Mesendoderm (in vitro differentiated cells): ENCODE measurements around the gene LINGO3.

Experiments
- DNase-seq: peaks from one replicate; pipeline ENCODE4 v3.0.0; 2013
- H2AK5ac ChIP-seq: 2 replicates; pipeline ENCODE4 v1.6.1; 2013; ENCODE audit warnings: low read length, inconsistent platforms
- H2BK120ac ChIP-seq: 2 replicates; pipeline ENCODE4 v1.6.1; 2013; ENCODE audit warnings: low read depth, mild to moderate bottlenecking, low read length, moderate library complexity, mixed read lengths
- H2BK15ac ChIP-seq: replicated peaks from 2 replicates; pipeline ENCODE4 v1.6.1; 2013; ENCODE audit warnings: low read depth, mild to moderate bottlenecking, moderate library complexity
- H2BK5ac ChIP-seq: 2 replicates; pipeline ENCODE4 v1.6.1; 2013; ENCODE audit warnings: low read length, inconsistent platforms
- H3K18ac ChIP-seq: 2 replicates; pipeline ENCODE4 v1.6.1; 2013; ENCODE audit warnings: mild to moderate bottlenecking, low read length, mixed read lengths
- H3K23ac ChIP-seq: one replicate; pipeline ENCODE4 v1.6.1; 2013; ENCODE audit warnings: low read length
- H3K27ac ChIP-seq: 2 replicates; pipeline ENCODE4 v1.5.1; 2013; ENCODE audit warnings: low read depth, mild to moderate bottlenecking, inconsistent platforms, low read length, moderate library complexity
- H3K27me3 ChIP-seq: 2 replicates; pipeline ENCODE4 v1.6.1; 2013; ENCODE audit warnings: low read length, control low read depth, mild to moderate bottlenecking, inconsistent platforms; ENCODE audit not compliant: insufficient read depth, poor library complexity
- H3K36me3 ChIP-seq: 2 replicates; pipeline ENCODE4 v1.6.1; 2013; ENCODE audit warnings: low read length, inconsistent platforms; ENCODE audit not compliant: control insufficient read depth, insufficient read depth
- H3K4ac ChIP-seq: one replicate; pipeline ENCODE4 v1.6.1; 2013; ENCODE audit warnings: low read depth, mild to moderate bottlenecking, low read length, moderate library complexity
- H3K4me1 ChIP-seq: 2 replicates; pipeline ENCODE4 v1.6.1; 2013; ENCODE audit warnings: low read depth, low read length, inconsistent platforms; ENCODE audit not compliant: control insufficient read depth
- H3K4me2 ChIP-seq: 2 replicates; pipeline ENCODE4 v1.6.1; 2013; ENCODE audit warnings: low read length
- H3K4me3 ChIP-seq: 2 replicates; pipeline ENCODE4 v1.5.1; 2013; ENCODE audit warnings: mild to moderate bottlenecking, low read length
- H3K56ac ChIP-seq: one replicate; pipeline ENCODE4 v1.6.1; 2013; ENCODE audit warnings: low read length
- H3K79me1 ChIP-seq: 2 replicates; pipeline ENCODE4 v1.6.1; 2013; ENCODE audit warnings: low read length, inconsistent platforms
- H3K79me2 ChIP-seq: 2 replicates; pipeline ENCODE4 v1.6.1; 2013; ENCODE audit warnings: mild to moderate bottlenecking, low read length; ENCODE audit not compliant: control insufficient read depth, insufficient read depth
- H3K9ac ChIP-seq: 2 replicates; pipeline ENCODE4 v1.6.1; 2013; ENCODE audit warnings: low read length, inconsistent platforms
- H4K5ac ChIP-seq: one replicate; pipeline ENCODE4 v1.6.1; 2013; ENCODE audit warnings: low read length
- H4K8ac ChIP-seq: one replicate; pipeline ENCODE4 v1.6.1; 2013; ENCODE audit warnings: low read depth, mild to moderate bottlenecking, control low read depth, low read length, moderate library complexity
- WGBS: extraction: QIAGEN DNeasy Blood & Tissue Kit; methylation state at CpG from one replicate; pipeline ENCODE4 v1.1.7; 2013; ENCODE audit warnings: low lambda C conversion rate, missing lambda C conversion rate; ENCODE audit not compliant: insufficient coverage; ENCODE audit errors: extremely low coverage; 5-methylcytosine and 5-hydroxymethylcytosine counted together

LINGO3 gene

GRCh38 chr19:2275588-2276428 is 32.1 kb downstream of the LINGO3 start:
- no peak for DNase-seq
- H4K5ac ChIP-seq, result no peak overlapping the region
- peaks cover 23% of the 10 kb centered on the region for H3K79me2 ChIP-seq
- H3K79me1 ChIP-seq, result peaks cover 7% of the 10 kb centered on the region
- H4K8ac ChIP-seq, result no peak overlapping the region
- no peak overlapping the region for H3K27ac ChIP-seq
- no peak overlapping the region for H3K56ac ChIP-seq
- no peak overlapping the region for H2AK5ac ChIP-seq
- no peaks in the 10 kb centered on the region for H3K4me1 ChIP-seq
- H3K36me3 ChIP-seq, result peaks cover 5% of the 10 kb centered on the region
- H3K4me3 ChIP-seq, result no peak overlapping the region
- no peak overlapping the region for H3K4me2 ChIP-seq
- no peak overlapping the region for H3K18ac ChIP-seq
- H3K27me3 ChIP-seq, result no peaks in the 10 kb centered on the region
- no CpG with 5 or more reads among the region's 74 CpGs for WGBS
- H2BK15ac ChIP-seq, result no peak overlapping the region
- no peak overlapping the region for H2BK120ac ChIP-seq
- H3K23ac ChIP-seq, result no peak overlapping the region
- H3K9ac ChIP-seq, result no peak overlapping the region
- no peak overlapping the region for H3K4ac ChIP-seq
- H2BK5ac ChIP-seq, result no peak overlapping the region

- Histone ChIP-seq H2AK5ac (no peak overlapping the region), H3K4me3 (no peak overlapping the region)
- DNase-seq, result peak; percentile 89
Measured at GRCh38 chr19:2274931-2275535, 32.9 kb downstream of the LINGO3 start.

GRCh38 chr19:2274185-2274711 is 33.7 kb downstream of the LINGO3 start:
- Histone ChIP-seq H2BK120ac (no peak overlapping the region), H3K18ac (no peak overlapping the region), H3K4me2 (no peak overlapping the region), H3K79me2 (peaks cover 38% of the 10 kb centered on the region), H3K4me1 (no peaks in the 10 kb centered on the region), H3K27ac (no peak overlapping the region), H3K4ac (no peak overlapping the region), H4K8ac (no peak overlapping the region), H3K36me3 (peaks cover 5% of the 10 kb centered on the region), H3K79me1 (peaks cover 7% of the 10 kb centered on the region), H2BK15ac (no peak overlapping the region), H4K5ac (no peak overlapping the region), H3K9ac (peak overlapping the region; percentile 51), H2BK5ac (no peak overlapping the region), H3K27me3 (no peaks in the 10 kb centered on the region), H3K4me3 (no peak overlapping the region), H2AK5ac (no peak overlapping the region), H3K23ac (peak overlapping the region; percentile 15), H3K56ac (peak overlapping the region; percentile 65)
- WGBS, result no CpG with 5 or more reads among the region's 9 CpGs
- DNase-seq, result no peak

More at GRCh38 chr19:2274931-2275535, 32.9 kb downstream of the LINGO3 start:
- Histone ChIP-seq H3K27ac (no peak overlapping the region), H3K9ac (no peak overlapping the region), H4K8ac (no peak overlapping the region), H2BK5ac (no peak overlapping the region), H3K79me1 (peaks cover 7% of the 10 kb centered on the region), H4K5ac (no peak overlapping the region), H3K4ac (no peak overlapping the region), H3K18ac (no peak overlapping the region), H3K36me3 (peaks cover 5% of the 10 kb centered on the region), H3K23ac (no peak overlapping the region), H2BK15ac (no peak overlapping the region), H3K79me2 (peaks cover 31% of the 10 kb centered on the region), H3K4me1 (no peaks in the 10 kb centered on the region), H2BK120ac (no peak overlapping the region), H3K27me3 (no peaks in the 10 kb centered on the region), H3K56ac (peak overlapping the region; percentile 49), H3K4me2 (no peak overlapping the region)
- no CpG with 5 or more reads among the region's 16 CpGs for WGBS

GRCh38 chr19:2273356-2274184 is 34.4 kb downstream of the LINGO3 start:
- Histone ChIP-seq H2BK15ac (no peak overlapping the region), H3K56ac (peak overlapping the region; percentile 76), H3K4me2 (peak overlapping the region; percentile 34), H3K79me2 (peaks cover 38% of the 10 kb centered on the region), H2BK5ac (no peak overlapping the region), H3K4me1 (no peaks in the 10 kb centered on the region), H3K79me1 (peaks cover 7% of the 10 kb centered on the region), H4K5ac (no peak overlapping the region), H3K4me3 (no peak overlapping the region), H3K27me3 (no peaks in the 10 kb centered on the region), H3K18ac (no peak overlapping the region), H2BK120ac (no peak overlapping the region), H3K4ac (no peak overlapping the region), H2AK5ac (no peak overlapping the region), H3K23ac (peak overlapping the region; percentile 15), H3K27ac (peak overlapping the region; percentile 52), H3K9ac (peak overlapping the region; percentile 53), H4K8ac (no peak overlapping the region), H3K36me3 (peaks cover 5% of the 10 kb centered on the region)
- WGBS, result no CpG with 5 or more reads among the region's 45 CpGs
- peak; percentile 96 for DNase-seq

DNA sequence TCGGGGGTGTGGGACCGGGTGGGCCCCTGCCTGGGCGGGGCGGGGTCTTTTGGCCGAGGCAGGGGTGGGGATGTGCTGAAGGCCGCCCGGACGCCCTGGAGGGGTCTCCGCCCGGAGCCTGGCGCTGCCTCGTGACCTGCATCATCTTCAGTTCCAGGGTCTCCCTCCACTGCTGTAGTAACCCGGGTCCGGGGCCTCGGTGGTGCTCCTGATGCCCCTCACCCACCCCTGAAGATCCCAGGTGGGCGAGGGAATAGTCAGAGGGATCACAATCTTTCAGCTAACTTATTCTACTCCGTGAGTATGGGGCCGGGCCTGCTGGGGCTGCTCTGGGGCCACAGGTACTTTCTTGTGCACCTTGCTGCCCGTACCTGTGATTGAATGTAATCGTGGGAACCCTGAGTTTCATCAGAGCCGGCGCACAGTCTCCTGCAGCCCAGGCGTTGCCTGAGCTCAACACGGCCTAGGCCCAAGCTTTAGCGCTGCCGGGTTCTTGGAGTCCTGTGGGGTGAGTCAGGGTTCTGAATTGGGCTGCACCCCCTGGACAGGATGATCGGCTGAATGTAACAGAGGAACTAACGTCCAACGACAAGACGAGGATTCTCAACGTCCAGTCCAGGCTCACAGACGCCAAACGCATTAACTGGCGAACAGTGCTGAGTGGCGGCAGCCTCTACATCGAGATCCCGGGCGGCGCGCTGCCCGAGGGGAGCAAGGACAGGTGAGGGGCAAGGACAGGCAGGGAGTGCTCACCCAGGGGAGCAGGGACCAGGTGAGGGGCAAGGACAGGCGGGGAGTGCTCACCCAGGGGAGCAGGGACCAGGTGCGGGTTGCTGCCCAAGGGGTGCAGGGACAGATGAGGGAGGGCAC is 36.5 kb downstream of the LINGO3 start:
- H2BK120ac ChIP-seq, result no peak overlapping the region
- H3K4ac ChIP-seq, result no peak overlapping the region
- H2BK5ac ChIP-seq, result no peak overlapping the region
- no peak overlapping the region for H4K5ac ChIP-seq
- H2BK15ac ChIP-seq, result no peak overlapping the region
- DNase-seq, result no peak
- H3K4me2 ChIP-seq, result peak overlapping the region; percentile 50
- H3K36me3 ChIP-seq, result peaks cover 5% of the 10 kb centered on the region
- WGBS, result no CpG with 5 or more reads among the region's 43 CpGs
- peak overlapping the region; percentile 84 for H3K27ac ChIP-seq
- H3K79me2 ChIP-seq, result peaks cover 38% of the 10 kb centered on the region
- H4K8ac ChIP-seq, result no peak overlapping the region
- H3K18ac ChIP-seq, result peak overlapping the region; percentile 69
- H3K56ac ChIP-seq, result peak overlapping the region; percentile 100
- H3K4me1 ChIP-seq, result no peaks in the 10 kb centered on the region
- H3K23ac ChIP-seq, result no peak overlapping the region
- H3K9ac ChIP-seq, result peak overlapping the region; percentile 100
- no peak overlapping the region for H2AK5ac ChIP-seq
- peaks cover 7% of the 10 kb centered on the region for H3K79me1 ChIP-seq
- H3K4me3 ChIP-seq, result peak overlapping the region; percentile 100
- H3K27me3 ChIP-seq, result no peaks in the 10 kb centered on the region
